GM12891 (cell line): ENCODE measurements around the gene PPP4R4.

Source experiments
- PAX5 ChIP-seq: IDR thresholded peaks from 2 replicates; pipeline ENCODE4 v1.6.1; 2011; ENCODE audit warnings: low read length, moderate library complexity, mild to moderate bottlenecking; ENCODE audit not compliant: insufficient read depth, severe bottlenecking
- POLR2A ChIP-seq: IDR thresholded peaks from 2 replicates; pipeline ENCODE4 v1.6.1; 2011; ENCODE audit warnings: low read depth, low read length, control low read depth
- POLR2AphosphoS5 ChIP-seq: IDR thresholded peaks from 2 replicates; pipeline ENCODE4 v1.6.1; 2011; ENCODE audit warnings: low read depth, low read length, control low read depth
- POU2F2 ChIP-seq: IDR thresholded peaks from 2 replicates; pipeline ENCODE4 v1.6.1; 2011; ENCODE audit warnings: low read depth, mild to moderate bottlenecking, control low read depth, low read length, moderate library complexity
- SPI1 ChIP-seq: IDR thresholded peaks from 2 replicates; pipeline ENCODE4 v1.6.1; 2011; ENCODE audit warnings: low read depth, low read length, control low read depth
- TAF1 ChIP-seq: IDR thresholded peaks from 2 replicates; pipeline ENCODE4 v1.6.1; 2011; ENCODE audit warnings: low read depth, low read length, control low read depth

GRCh38 chr14:94278731-94279130 lies 104.6 kb downstream of the PPP4R4 start:
- TF ChIP-seq POLR2A: no peak
- no peak for TF ChIP-seq POLR2AphosphoS5
- no peak for TF ChIP-seq TAF1
- no peak for TF ChIP-seq PAX5
- no peak for TF ChIP-seq POU2F2
- TF ChIP-seq SPI1: no peak
